Measurements from ENCODE around the gene GRK5.

Gene GRK5

DNA sequence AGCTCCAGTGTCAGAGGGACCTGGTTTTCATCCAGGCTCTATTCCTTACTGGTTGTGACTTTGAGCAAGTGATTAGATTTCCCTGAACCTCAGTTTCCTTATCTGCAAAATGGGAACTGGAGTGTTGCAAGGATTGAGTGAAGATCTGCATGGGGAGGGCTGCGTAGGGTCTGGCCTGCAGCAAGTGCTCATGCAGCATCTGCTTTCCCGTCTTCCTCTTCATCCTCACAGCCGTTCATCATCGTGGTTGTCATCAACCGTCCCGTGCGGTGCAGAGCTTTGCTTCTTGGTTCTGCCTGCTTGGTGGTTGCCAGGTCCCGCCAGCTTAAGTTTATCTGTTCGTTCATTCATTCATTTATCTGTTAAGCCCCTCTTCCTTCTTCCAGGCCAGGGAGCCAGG, 135.0 kb downstream of the GRK5 start:
- Histone ChIP-seq H4K20me1 (ENCODE audit: insufficient read depth, low read length) (peaks cover 6% of the 10 kb centered on the region), H3K9me3 (ENCODE audit: insufficient read depth, low read length, severe bottlenecking) (no peaks in the 10 kb centered on the region), H3K4me3 (ENCODE audit: low read depth in 1 of 2, low read length in 2 of 2) (no peak overlapping the region), H3K4me2 (ENCODE audit: insufficient read depth, low read length) (no peak overlapping the region), H3K36me3 (ENCODE audit: insufficient read depth, low read length) (0 out of 2 replicates have a peak, but pooled peaks cover 1% of the 10 kb centered on the region), H3K79me2 (ENCODE audit: insufficient read depth, low read length) (no peaks in the 10 kb centered on the region), H3K4me1 (ENCODE audit: insufficient read depth, low read length) (no peaks in the 10 kb centered on the region), H3K27me3 (ENCODE audit: insufficient read depth, low read length, poor library complexity) (no peaks in the 10 kb centered on the region), H3K9ac (ENCODE audit: low read depth, low read length) (no peak overlapping the region), H2AFZ (ENCODE audit: low read depth, low read length) (no peak overlapping the region), H3K27ac (ENCODE audit: low read length) (no peak overlapping the region)
- ATAC-seq (ENCODE audit: insufficient read depth, low read depth): no peak
- no peak for DNase-seq
- TF ChIP-seq, protein P1, sequence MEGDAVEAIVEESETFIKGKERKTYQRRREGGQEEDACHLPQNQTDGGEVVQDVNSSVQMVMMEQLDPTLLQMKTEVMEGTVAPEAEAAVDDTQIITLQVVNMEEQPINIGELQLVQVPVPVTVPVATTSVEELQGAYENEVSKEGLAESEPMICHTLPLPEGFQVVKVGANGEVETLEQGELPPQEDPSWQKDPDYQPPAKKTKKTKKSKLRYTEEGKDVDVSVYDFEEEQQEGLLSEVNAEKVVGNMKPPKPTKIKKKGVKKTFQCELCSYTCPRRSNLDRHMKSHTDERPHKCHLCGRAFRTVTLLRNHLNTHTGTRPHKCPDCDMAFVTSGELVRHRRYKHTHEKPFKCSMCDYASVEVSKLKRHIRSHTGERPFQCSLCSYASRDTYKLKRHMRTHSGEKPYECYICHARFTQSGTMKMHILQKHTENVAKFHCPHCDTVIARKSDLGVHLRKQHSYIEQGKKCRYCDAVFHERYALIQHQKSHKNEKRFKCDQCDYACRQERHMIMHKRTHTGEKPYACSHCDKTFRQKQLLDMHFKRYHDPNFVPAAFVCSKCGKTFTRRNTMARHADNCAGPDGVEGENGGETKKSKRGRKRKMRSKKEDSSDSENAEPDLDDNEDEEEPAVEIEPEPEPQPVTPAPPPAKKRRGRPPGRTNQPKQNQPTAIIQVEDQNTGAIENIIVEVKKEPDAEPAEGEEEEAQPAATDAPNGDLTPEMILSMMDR (IDR thresholded peaks at IDR 0.05; ENCODE audit: borderline replicate concordance, extremely low read depth, low read length, poor library complexity, severe bottlenecking): no peak
- TF ChIP-seq EZH2 (IDR thresholded peaks at IDR 0.05; ENCODE audit: borderline replicate concordance, low read depth, low read length, severe bottlenecking): no peak

DNA sequence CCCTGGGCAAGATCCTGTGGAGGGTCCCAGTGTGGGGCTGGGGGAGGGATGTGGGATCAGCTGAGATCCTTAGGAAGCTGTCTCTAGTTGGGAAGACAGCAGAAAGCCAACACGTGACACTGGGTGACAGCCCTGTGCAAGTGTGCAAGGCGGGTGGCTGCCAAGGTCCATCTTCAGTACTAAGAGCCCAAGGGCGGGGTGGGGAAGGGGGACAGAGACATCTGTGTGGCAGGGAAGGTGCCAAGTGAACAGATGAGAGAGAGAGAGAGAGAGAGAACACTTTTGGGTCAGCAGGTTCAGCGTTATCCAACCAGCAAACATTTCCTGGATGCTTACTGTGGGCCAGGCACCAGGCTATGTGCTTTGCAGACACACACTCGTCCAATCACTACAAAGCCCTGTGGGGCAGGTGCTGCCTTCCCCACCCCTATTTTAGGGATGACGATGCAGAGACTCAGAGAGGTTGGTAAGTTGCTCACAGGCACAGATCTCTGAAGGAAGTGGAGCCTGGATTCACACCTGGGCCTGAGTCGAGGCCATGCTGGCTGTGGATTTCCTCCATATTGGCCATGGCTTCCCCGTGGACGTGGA, 135.7 kb downstream of the GRK5 start:
- no peaks in the 10 kb centered on the region for H3K9me3 ChIP-seq (ENCODE audit: insufficient read depth, low read length, severe bottlenecking)
- H3K4me2 ChIP-seq (ENCODE audit: insufficient read depth, low read length): no peak overlapping the region
- no peak overlapping the region for H3K4me3 ChIP-seq (ENCODE audit: low read depth in 1 of 2, low read length in 2 of 2)
- no peak overlapping the region for H3K27ac ChIP-seq (ENCODE audit: low read length)
- H3K9ac ChIP-seq (ENCODE audit: low read depth, low read length): no peak overlapping the region
- H3K36me3 ChIP-seq (ENCODE audit: insufficient read depth, low read length): 0 out of 2 replicates have a peak, but pooled peaks cover 3% of the 10 kb centered on the region
- peaks cover 6% of the 10 kb centered on the region; the same call in 1 of the 2 replicates for H4K20me1 ChIP-seq (ENCODE audit: insufficient read depth, low read length)
- H3K27me3 ChIP-seq (ENCODE audit: insufficient read depth, low read length, poor library complexity): no peaks in the 10 kb centered on the region
- no peak for TF ChIP-seq EZH2 (IDR thresholded peaks at IDR 0.05; ENCODE audit: borderline replicate concordance, low read depth, low read length, severe bottlenecking)
- TF ChIP-seq, protein P1 (IDR thresholded peaks at IDR 0.05; ENCODE audit: borderline replicate concordance, extremely low read depth, low read length, poor library complexity, severe bottlenecking): no peak
- ATAC-seq (ENCODE audit: insufficient read depth, low read depth): no peak
- H2AFZ ChIP-seq (ENCODE audit: low read depth, low read length): no peak overlapping the region
- no peaks in the 10 kb centered on the region for H3K4me1 ChIP-seq (ENCODE audit: insufficient read depth, low read length)
- no peaks in the 10 kb centered on the region for H3K79me2 ChIP-seq (ENCODE audit: insufficient read depth, low read length)
- DNase-seq: no peak

DNA sequence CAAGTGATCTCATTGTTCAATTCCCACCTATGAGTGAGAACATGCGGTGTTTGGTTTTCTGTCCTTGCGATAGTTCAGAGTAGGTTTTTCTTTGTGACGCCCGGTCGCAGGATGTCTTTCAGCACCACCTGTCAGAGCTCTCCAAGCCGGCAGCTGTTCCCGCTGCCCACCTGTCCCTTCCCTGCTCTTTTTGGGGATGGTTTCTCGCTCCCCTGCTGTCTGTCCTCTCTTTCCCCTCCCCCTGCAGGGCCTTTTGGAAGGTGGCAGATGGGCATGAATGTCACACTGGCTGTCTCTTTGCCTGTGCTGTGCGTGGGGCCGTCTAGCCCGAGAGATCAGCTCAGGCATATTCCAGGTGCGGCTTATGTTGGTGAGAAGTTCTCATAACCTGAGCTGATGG, 137.0 kb downstream of the GRK5 start:
- no peak for ATAC-seq (ENCODE audit: insufficient read depth, low read depth)
- TF ChIP-seq, protein P1 (IDR thresholded peaks at IDR 0.05; ENCODE audit: borderline replicate concordance, extremely low read depth, low read length, poor library complexity, severe bottlenecking): no peak
- TF ChIP-seq EZH2 (IDR thresholded peaks at IDR 0.05; ENCODE audit: borderline replicate concordance, low read depth, low read length, severe bottlenecking): no peak

More for the DNA sequence above, 137.0 kb downstream of the GRK5 start:
- Histone ChIP-seq H3K79me2 (ENCODE audit: insufficient read depth, low read length) (no peaks in the 10 kb centered on the region), H3K4me2 (ENCODE audit: insufficient read depth, low read length) (no peak overlapping the region), H3K9ac (ENCODE audit: low read depth, low read length) (no peak overlapping the region), H3K36me3 (ENCODE audit: insufficient read depth, low read length) (0 out of 2 replicates have a peak, but pooled peaks cover 3% of the 10 kb centered on the region), H3K4me3 (ENCODE audit: low read depth in 1 of 2, low read length in 2 of 2) (no peak overlapping the region), H3K27ac (ENCODE audit: low read length) (no peak overlapping the region), H4K20me1 (ENCODE audit: insufficient read depth, low read length) (peaks cover 6% of the 10 kb centered on the region; the same call in 1 of the 2 replicates), H2AFZ (ENCODE audit: low read depth, low read length) (no peak overlapping the region), H3K4me1 (ENCODE audit: insufficient read depth, low read length) (no peaks in the 10 kb centered on the region), H3K9me3 (ENCODE audit: insufficient read depth, low read length, severe bottlenecking) (no peaks in the 10 kb centered on the region), H3K27me3 (ENCODE audit: insufficient read depth, low read length, poor library complexity) (no peaks in the 10 kb centered on the region)
- DNase-seq: no peak
